HL-60 (cell line): Measurements from ENCODE around the gene SNAI1.

Experiments used
- GABPA ChIP-seq: IDR thresholded peaks from 2 replicates; pipeline ENCODE4 v1.6.1; 2012; ENCODE audit warnings: low read depth
- POLR2AphosphoS5 ChIP-seq: IDR thresholded peaks from 2 replicates; pipeline ENCODE4 v1.6.1; 2012; ENCODE audit warnings: low read depth
- TF ChIP-seq, protein P1 (sequence below): IDR thresholded peaks from one replicate; pipeline ENCODE4 v1.5.1; 2011; ENCODE audit warnings: low read length, control low read depth, inconsistent platforms; ENCODE audit not compliant: insufficient read depth

DNA sequence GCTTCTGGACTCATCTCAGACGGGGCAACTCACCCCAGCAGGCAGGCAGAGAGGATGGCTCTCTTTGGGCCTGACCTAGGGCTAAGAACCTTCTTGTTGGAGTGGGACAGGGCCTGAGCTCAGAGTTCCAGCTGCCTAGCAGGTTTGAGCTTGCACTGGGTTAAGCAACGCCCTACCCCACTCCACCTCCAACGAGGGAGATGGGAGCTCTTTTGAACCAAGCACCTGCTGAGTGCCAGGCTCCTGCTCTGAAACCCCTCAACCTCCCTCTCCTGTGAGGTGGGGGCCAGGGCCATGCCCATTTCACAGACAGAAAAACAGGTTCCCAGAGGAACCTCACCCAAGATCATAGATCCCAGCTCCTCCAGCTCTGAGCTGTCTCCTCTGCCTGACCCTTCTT lies 54.3 kb downstream of the SNAI1 start:
- TF ChIP-seq, protein P1, sequence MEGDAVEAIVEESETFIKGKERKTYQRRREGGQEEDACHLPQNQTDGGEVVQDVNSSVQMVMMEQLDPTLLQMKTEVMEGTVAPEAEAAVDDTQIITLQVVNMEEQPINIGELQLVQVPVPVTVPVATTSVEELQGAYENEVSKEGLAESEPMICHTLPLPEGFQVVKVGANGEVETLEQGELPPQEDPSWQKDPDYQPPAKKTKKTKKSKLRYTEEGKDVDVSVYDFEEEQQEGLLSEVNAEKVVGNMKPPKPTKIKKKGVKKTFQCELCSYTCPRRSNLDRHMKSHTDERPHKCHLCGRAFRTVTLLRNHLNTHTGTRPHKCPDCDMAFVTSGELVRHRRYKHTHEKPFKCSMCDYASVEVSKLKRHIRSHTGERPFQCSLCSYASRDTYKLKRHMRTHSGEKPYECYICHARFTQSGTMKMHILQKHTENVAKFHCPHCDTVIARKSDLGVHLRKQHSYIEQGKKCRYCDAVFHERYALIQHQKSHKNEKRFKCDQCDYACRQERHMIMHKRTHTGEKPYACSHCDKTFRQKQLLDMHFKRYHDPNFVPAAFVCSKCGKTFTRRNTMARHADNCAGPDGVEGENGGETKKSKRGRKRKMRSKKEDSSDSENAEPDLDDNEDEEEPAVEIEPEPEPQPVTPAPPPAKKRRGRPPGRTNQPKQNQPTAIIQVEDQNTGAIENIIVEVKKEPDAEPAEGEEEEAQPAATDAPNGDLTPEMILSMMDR, result no peak
- TF ChIP-seq GABPA, result no peak
- TF ChIP-seq POLR2AphosphoS5, result no peak
